ENCODE results near the gene KSR2. TPM values are rescaled to one million over a fixed set of nuclear protein-coding genes. Genes with fewer than 3 reads are reported as not detected.

The KSR2 gene
- total RNA-seq, 2 donors from 2014 or later = 1.1 to 2.0 TPM

DNA sequence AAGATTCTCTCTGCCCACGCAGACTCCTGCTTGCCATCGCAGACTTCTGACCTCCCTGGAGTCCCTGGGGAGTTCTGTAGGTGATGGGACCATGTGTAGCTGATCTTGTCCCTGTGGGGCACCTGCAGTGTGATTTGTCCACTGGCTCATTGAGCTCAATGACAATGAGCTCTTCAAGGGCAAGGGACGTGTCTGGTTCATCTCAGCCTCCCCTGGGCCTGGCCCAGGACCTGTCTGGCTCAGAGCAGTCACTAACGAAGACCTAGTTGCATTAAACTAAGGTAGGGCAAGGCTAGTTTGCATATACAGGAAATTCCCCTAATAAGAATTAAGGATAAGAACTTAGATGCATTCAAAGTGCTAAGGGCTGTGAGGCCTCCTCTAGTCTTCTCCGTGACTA lies 361.8 kb downstream of the KSR2 start:
- H3K4me1 Mint-ChIP-seq = peaks cover 8% of the 10 kb centered on the region
- no peak for DNase-seq
- Histone ChIP-seq H3K27me3 (ENCODE audit: control insufficient read depth, insufficient read depth, low read length, poor library complexity, severe bottlenecking) (no peaks in the 10 kb centered on the region), H3K36me3 (ENCODE audit: control insufficient read depth, insufficient read depth, low read length) (no peaks in the 10 kb centered on the region), H3K27ac (ENCODE audit: low read depth, low read length) (no peak overlapping the region), H3K4me1 (ENCODE audit: control insufficient read depth, insufficient read depth, low read length) (no peaks in the 10 kb centered on the region), H3K9ac (ENCODE audit: extremely low read depth, low read length, poor library complexity, severe bottlenecking) (no peak overlapping the region), H3K9me3 (ENCODE audit: control insufficient read depth, low read length) (no peaks in the 10 kb centered on the region), H3K4me3 (ENCODE audit: low read length) (no peak overlapping the region)
- peaks cover 2% of the 10 kb centered on the region for H3K27me3 Mint-ChIP-seq (ENCODE audit: insufficient read depth)
- WGBS, 2 experiments (ENCODE audit: insufficient coverage in 1 of 2, insufficient read length in 1 of 2) = 79 to 84% methylated on average over 5 of the region's 5 CpGs
- H3K9me3 Mint-ChIP-seq = peaks cover 1% of the 10 kb centered on the region
- H3K4me3 Mint-ChIP-seq = no peak overlapping the region
- H3K27ac Mint-ChIP-seq = no peak overlapping the region
- no peak for TF ChIP-seq CTCF (conservative IDR thresholded peaks at IDR 0.05)
- no peaks in the 10 kb centered on the region for H3K36me3 Mint-ChIP-seq (ENCODE audit: low read depth)

- H3K9me3 ChIP-seq (ENCODE audit: control insufficient read depth, low read length) = no peaks in the 10 kb centered on the region
These were observed 362.8 kb downstream of the KSR2 start for GRCh38 chr12:117606024-117606423.

GRCh38 chr12:117603316-117604113 lies 365.3 kb downstream of the KSR2 start:
- peak; percentile 78 for DNase-seq
- 87 to 100% methylated on average over 2 to 4 of the region's 4 CpGs for WGBS, 2 experiments (ENCODE audit: insufficient coverage in 1 of 2, insufficient read length in 1 of 2)
- H3K4me3 Mint-ChIP-seq = no peak overlapping the region
- no peaks in the 10 kb centered on the region for H3K9me3 Mint-ChIP-seq
- no peaks in the 10 kb centered on the region for H3K36me3 Mint-ChIP-seq (ENCODE audit: low read depth)
- peak overlapping the region; percentile 4 for H3K27ac Mint-ChIP-seq
- H3K27me3 Mint-ChIP-seq (ENCODE audit: insufficient read depth) = no peaks in the 10 kb centered on the region
- peak; percentile 71 for TF ChIP-seq CTCF (conservative IDR thresholded peaks at IDR 0.05)
- Histone ChIP-seq H3K27me3 (ENCODE audit: control insufficient read depth, insufficient read depth, low read length, poor library complexity, severe bottlenecking) (no peaks in the 10 kb centered on the region), H3K4me3 (ENCODE audit: low read length) (no peak overlapping the region), H3K9me3 (ENCODE audit: control insufficient read depth, low read length) (no peaks in the 10 kb centered on the region), H3K4me1 (ENCODE audit: control insufficient read depth, insufficient read depth, low read length) (no peaks in the 10 kb centered on the region), H3K36me3 (ENCODE audit: control insufficient read depth, insufficient read depth, low read length) (no peaks in the 10 kb centered on the region), H3K27ac (ENCODE audit: low read depth, low read length) (no peak overlapping the region), H3K9ac (ENCODE audit: extremely low read depth, low read length, poor library complexity, severe bottlenecking) (no peak overlapping the region)
- peaks cover 30% of the 10 kb centered on the region for H3K4me1 Mint-ChIP-seq

More at GRCh38 chr12:117606024-117606423, 362.8 kb downstream of the KSR2 start:
- Mint-ChIP-seq H3K4me1 (peaks cover 8% of the 10 kb centered on the region), H3K27ac (no peak overlapping the region), H3K36me3 (ENCODE audit: low read depth) (no peaks in the 10 kb centered on the region), H3K9me3 (no peaks in the 10 kb centered on the region), H3K27me3 (ENCODE audit: insufficient read depth) (peaks cover 2% of the 10 kb centered on the region), H3K4me3 (no peak overlapping the region)
- H3K4me1 ChIP-seq (ENCODE audit: control insufficient read depth, insufficient read depth, low read length) = no peaks in the 10 kb centered on the region
- no peak overlapping the region for H3K9ac ChIP-seq (ENCODE audit: extremely low read depth, low read length, poor library complexity, severe bottlenecking)
- TF ChIP-seq CTCF (conservative IDR thresholded peaks at IDR 0.05) = no peak
- DNase-seq = no peak
- H3K36me3 ChIP-seq (ENCODE audit: control insufficient read depth, insufficient read depth, low read length) = no peaks in the 10 kb centered on the region
- no peaks in the 10 kb centered on the region for H3K27me3 ChIP-seq (ENCODE audit: control insufficient read depth, insufficient read depth, low read length, poor library complexity, severe bottlenecking)
- H3K4me3 ChIP-seq (ENCODE audit: low read length) = no peak overlapping the region
- no peak overlapping the region for H3K27ac ChIP-seq (ENCODE audit: low read depth, low read length)

All from endodermal cell (in vitro differentiated cells).